Breast epithelium (tissue), 3 donors: ENCODE measurements around the gene EAF1.

Source experiments
- CTCF ChIP-seq, 3 donors: fragments of 450-650 bp; IDR thresholded peaks; one replicate each; pipeline ENCODE4 v1.5.1; 2016 to 2017; ENCODE audit warnings: antibody characterized with exemption in 3 of 3, mild to moderate bottlenecking in 3 of 3, moderate library complexity in 3 of 3
- POLR2A ChIP-seq: fragments of 450-650 bp; IDR thresholded peaks from one replicate; pipeline ENCODE4 v1.6.1; 2016; ENCODE audit warnings: antibody characterized with exemption, mild to moderate bottlenecking, moderate library complexity
- POLR2AphosphoS5 ChIP-seq, 3 donors: sonication (generic); formaldehyde crosslinking; IDR thresholded peaks; one replicate each; pipeline ENCODE4 v1.6.1; 2017; ENCODE audit warnings: antibody characterized with exemption in 3 of 3

GRCh38 chr3:15470261-15470660, 42.9 kb downstream of the EAF1 start:
- TF ChIP-seq CTCF (IDR thresholded peaks at IDR 0.05) (no peak), POLR2A (no peak), POLR2AphosphoS5 (IDR thresholded peaks at IDR 0.05) (no peak)
